K562 (cell line): ENCODE measurements around the gene ATP9B. TPM values are rescaled to one million over a fixed set of nuclear protein-coding genes. Genes with fewer than 3 reads are reported as not detected.

Experiments used
- ATAC-seq: fragments of 200-7000 bp; cut with Tn5 transposase; 3 replicates; pipeline ENCODE4 v1.9.1; 2020; ENCODE audit warnings: moderate library complexity
- BruUV-seq: library from RNA; stranded (reverse); fragments of 400-500 nt; replicated peaks from 2 replicates; lab custom pipeline; 2021; lab: Mats Ljungman, UMichigan
- CTCF ChIA-PET: fragments of 300-600 bp; formaldehyde crosslinking; extraction: SDS; loops from one replicate; lab custom pipeline; 2021; ENCODE audit warnings: low intra/inter-chr PET ratio; lab: Yijun Ruan, JAX
- POLR2A ChIA-PET: fragments of 300-600, 350-650 bp; sonication (Branson Sonifier 250); formaldehyde crosslinking; extraction: SDS; loops from one replicate; lab custom pipeline; 2021; ENCODE audit warnings: antibody characterized with exemption, inconsistent platforms; lab: Yijun Ruan, JAX
- DNase-seq, 4 experiments: peaks; one replicate each; pipeline versions ENCODE4 v3.0.0 to v3.0.0-alpha.2; 2011 to 2018; ENCODE audit warnings: low spot score in 3 of 4, mixed read lengths in 3 of 4; ENCODE audit errors: extremely low read depth in 1 of 4
- FAIRE-seq: peaks from 2 replicates; lab custom pipeline; 2011; peaks lifted over from hg19 to GRCh38; lab: Jason Lieb, UNC
- H2AFZ ChIP-seq: 2 replicates; pipeline ENCODE4 v1.6.0; 2011; ENCODE audit warnings: low read depth, low read length, control low read depth, inconsistent platforms
- H3K27ac ChIP-seq: fragments of 200-600 bp; 3 replicates; pipeline ENCODE4 v1.8.0; 2011; ENCODE audit warnings: low read depth, mild to moderate bottlenecking, control low read depth, inconsistent platforms, low read length, moderate library complexity, mixed read lengths; ENCODE audit errors: extremely low read depth
- H3K27me3 ChIP-seq, 2 experiments: fragments of 300-600 bp in 1 of 2; 2 replicates in 1 of 2; 3 replicates in 1 of 2; pipeline versions ENCODE4 v1.6.0 to v1.8.0; 2011; ENCODE audit warnings: inconsistent platforms in 2 of 2, low read length in 2 of 2, mild to moderate bottlenecking in 1 of 2, mixed read lengths in 1 of 2, moderate library complexity in 1 of 2; ENCODE audit not compliant: control insufficient read depth in 2 of 2, insufficient read depth in 2 of 2
- H3K36me3 ChIP-seq: fragments of 300-600 bp; 3 replicates; pipeline ENCODE4 v1.8.0; 2011; ENCODE audit warnings: mild to moderate bottlenecking, low read length, inconsistent platforms; ENCODE audit not compliant: control insufficient read depth, insufficient read depth
- H3K4me1 ChIP-seq, 2 experiments: fragments of 200-600 bp in 1 of 2; replicated peaks in 1 of 2; 2 replicates in 1 of 2; 3 replicates in 1 of 2; pipeline versions ENCODE4 v1.5.1 to v1.8.0; 2011; ENCODE audit warnings: inconsistent platforms in 2 of 2, low read length in 2 of 2, mild to moderate bottlenecking in 1 of 2, mixed read lengths in 1 of 2, moderate library complexity in 1 of 2; ENCODE audit not compliant: control insufficient read depth in 2 of 2, insufficient read depth in 2 of 2
- H3K4me2 ChIP-seq: 2 replicates; pipeline ENCODE4 v1.6.1; 2011; ENCODE audit warnings: low read length, control low read depth, inconsistent platforms, mixed read lengths; ENCODE audit not compliant: insufficient read depth
- H3K4me3 ChIP-seq: fragments of 200-600 bp; sonication (generic), shearing (Covaris generic); 2 replicates; pipeline ENCODE4 v1.5.1; 2016; ENCODE audit warnings: control low read depth, inconsistent platforms
- H3K79me2 ChIP-seq: fragments of 200-600 bp; 3 replicates; pipeline ENCODE4 v1.8.0; 2011; ENCODE audit warnings: low read length, inconsistent platforms; ENCODE audit not compliant: control insufficient read depth, insufficient read depth
- H3K9ac ChIP-seq, 2 experiments: 2 replicates each; pipeline versions ENCODE4 v1.6.0 to v1.6.1; 2011; ENCODE audit warnings: low read depth in 2 of 2, low read length in 2 of 2, control low read depth in 1 of 2, inconsistent platforms in 1 of 2, mild to moderate bottlenecking in 1 of 2, mixed read lengths in 1 of 2; ENCODE audit not compliant: insufficient read depth in 1 of 2
- H3K9me1 ChIP-seq: one replicate; pipeline ENCODE4 v1.6.0; 2011; ENCODE audit warnings: inconsistent platforms, mild to moderate bottlenecking, low read length, moderate library complexity; ENCODE audit not compliant: control insufficient read depth, insufficient read depth
- H3K9me3 ChIP-seq: replicated peaks from 2 replicates; pipeline ENCODE4 v1.5.1; 2011; ENCODE audit warnings: low read depth, low read length, inconsistent platforms; ENCODE audit not compliant: control insufficient read depth, insufficient read depth
- H4K20me1 ChIP-seq: replicated peaks from 2 replicates; pipeline ENCODE4 v1.6.1; 2011; ENCODE audit warnings: low read length, inconsistent platforms, mixed read lengths; ENCODE audit not compliant: control insufficient read depth, insufficient read depth
- MEIS2 ChIP-seq: fragments of 450-650 bp; IDR thresholded peaks from 2 replicates; pipeline ENCODE4 v1.6.1; 2014; ENCODE audit warnings: mild to moderate bottlenecking; ENCODE audit not compliant: partially characterized antibody
- NR2C1 ChIP-seq, 2 experiments: fragments of 450-650 bp; IDR thresholded peaks; 2 replicates each; pipeline ENCODE4 v1.6.1; 2017; ENCODE audit warnings: mild to moderate bottlenecking in 2 of 2, antibody characterized with exemption in 1 of 2, inconsistent platforms in 1 of 2, missing compliant biosample characterization in 1 of 2, missing genetic modification characterization in 1 of 2
- PBX2 ChIP-seq, 2 experiments: IDR thresholded peaks in 1 of 2; conservative IDR thresholded peaks in 1 of 2; 2 replicates each; pipeline ENCODE4 v1.6.1; 2016; ENCODE audit warnings: low read depth in 2 of 2, mild to moderate bottlenecking in 1 of 2, missing compliant biosample characterization in 1 of 2, missing genetic modification characterization in 1 of 2, moderate library complexity in 1 of 2
- PKNOX1 ChIP-seq: fragments of 450-650 bp; IDR thresholded peaks from 2 replicates; pipeline ENCODE4 v1.6.1; 2016
- ZNF583 ChIP-seq: fragments of 250-450 bp; sonication (Bioruptor Pico); IDR thresholded peaks from 2 replicates; pipeline ENCODE4 v1.4.0; 2020
- WGBS: fragments of 100-300 bp; shearing (Covaris generic); methylation state at CpG from one replicate; pipeline ENCODE4 v1.1.6; 2016; ENCODE audit warnings: low coverage, mixed read lengths; ENCODE audit not compliant: insufficient coverage; ENCODE audit errors: missing lambda C conversion rate; 5-methylcytosine and 5-hydroxymethylcytosine counted together
- in situ Hi-C: fragments of 300-500 bp; cut with MboI; formaldehyde crosslinking; loops from 4 replicates; pipeline ENCODE4 v1.15.0; 2018; ENCODE audit warnings: inconsistent platforms, mixed read lengths
- intact Hi-C: fragments of 100-400 bp; cut with micrococcal nuclease; formaldehyde crosslinking; loops from 2 replicates; pipeline ENCODE4 v1.14.2; 2022
- polyA plus RNA-seq, 8 experiments: library from polyadenylated mRNA; depleted of rRNA in 4 of 8; stranded (reverse) in 5 of 8; unstranded in 3 of 8; fragments of >200 nt; fragmentation: Nextera tagmentation in 2 of 8; fragmentation: Illumina TruSeq in 1 of 8; extraction: Ambion mirVana in 2 of 8; extraction: Trizol in 1 of 8; gene quantifications; 2 replicates each; pipeline versions ENCODE4 v1.2.1 to v1.2.3, GENCODE V29; 2011 to 2014; ENCODE audit warnings: inconsistent platforms in 1 of 8, missing spikeins in 1 of 8
- total RNA-seq, 7 experiments: library from RNA; depleted of rRNA in 6 of 7; stranded (reverse); fragments of >200 nt in 6 of 7; fragmentation: Illumina TruSeq in 2 of 7; extraction: Trizol in 2 of 7; gene quantifications; 2 replicates each; pipeline versions ENCODE4 v1.2.1 to v1.2.3, GENCODE V29; 2011 to 2021; ENCODE audit warnings: low replicate concordance in 1 of 7

ATP9B gene
- total and polyA plus RNA-seq, 9 of the 15 experiments (the other 6 are each of a cell fraction or from before 2014, with no cell fraction given): 0.66 to 13.2 (median 7.9) TPM

GRCh38 chr18:79107886-79108285 lies 38.7 kb downstream of the ATP9B start:
- no peak overlapping the region for H3K4me3 ChIP-seq
- no peaks in the 10 kb centered on the region; a peak in 3 of 5 replicates for H3K4me1 ChIP-seq
- no peaks in the 10 kb centered on the region for H3K9me1 ChIP-seq
- H3K79me2 ChIP-seq: peaks cover 4% of the 10 kb centered on the region
- H2AFZ ChIP-seq: no peak overlapping the region
- no peaks in the 10 kb centered on the region for H3K9me3 ChIP-seq
- ChIA-PET POLR2A (no interaction called here), CTCF (no interaction called here)
- no peaks in the 10 kb centered on the region for H3K27me3 ChIP-seq
- TF ChIP-seq PBX2 (CRISPR knock-in tag; IDR thresholded peaks at IDR 0.05; ENCODE audit: low read depth) (no peak), PBX2 (tag; conservative IDR thresholded peaks at IDR 0.05; ENCODE audit: low read depth) (peak; percentile 79), PKNOX1 (peak; percentile 87), ZNF583 (CRISPR knock-in tag) (no peak), MEIS2 (peak; percentile 88), NR2C1 (IDR thresholded peaks at IDR 0.05) (no peak), NR2C1 (tag; IDR thresholded peaks at IDR 0.05) (no peak)
- BruUV-seq: no TSS peak
- 70% methylated on average over 4 of the region's 4 CpGs for WGBS
- intact Hi-C loops: no loop called here
- ATAC-seq (peak; percentile 42; the same call in 2 of the 3 replicates), FAIRE-seq (no peak), DNase-seq (peak in 1 of 4 experiments; percentile 14)
- in situ Hi-C loops: no loop called here
- peaks cover 5% of the 10 kb centered on the region; the same call in 1 of the 2 replicates for H4K20me1 ChIP-seq
- no peak overlapping the region for H3K9ac ChIP-seq
- no peak overlapping the region for H3K4me2 ChIP-seq
- H3K27ac ChIP-seq: no peak overlapping the region
- H3K36me3 ChIP-seq: no peaks in the 10 kb centered on the region
